Thoracic aorta (tissue), 2 donors: ENCODE data around the gene STAT1. TPM values are rescaled to one million over a fixed set of nuclear protein-coding genes. Genes with fewer than 3 reads are reported as not detected.

Experiments
- ATAC-seq: fragments of 150-250 bp; one replicate; pipeline ENCODE4 v1.8.0; 2017; ENCODE audit warnings: low read depth; ENCODE audit not compliant: insufficient number of reproducible peaks, low FRiP score
- DNase-seq: peaks from one replicate; pipeline ENCODE4 v3.0.0-alpha.2; 2020; ENCODE audit warnings: low spot score
- H3K27ac ChIP-seq, 2 donors: fragments of 200-600 bp; sonication (generic); 1 replicate in 1 of 2; 2 replicates in 1 of 2; pipeline ENCODE4 v1.5.1; 2016; ENCODE audit warnings: mild to moderate bottlenecking in 2 of 2, moderate library complexity in 2 of 2
- H3K27me3 ChIP-seq: fragments of 200-600 bp; sonication (generic); replicated peaks from 2 replicates; pipeline ENCODE4 v1.6.0; 2016; ENCODE audit warnings: mild to moderate bottlenecking; ENCODE audit not compliant: insufficient read depth
- H3K36me3 ChIP-seq: fragments of 200-600 bp; sonication (generic); one replicate; pipeline ENCODE4 v1.5.1; 2016
- H3K4me1 ChIP-seq, 2 donors: fragments of 200-600 bp; sonication (generic); 1 replicate in 1 of 2; 2 replicates in 1 of 2; pipeline versions ENCODE4 v1.5.1 to v1.6.0; 2016; ENCODE audit warnings: low read depth in 2 of 2, mild to moderate bottlenecking in 1 of 2; ENCODE audit not compliant: control insufficient read depth in 1 of 2
- H3K4me3 ChIP-seq: fragments of 200-600 bp; sonication (generic); 2 replicates; pipeline ENCODE4 v1.5.1; 2016; ENCODE audit warnings: mild to moderate bottlenecking
- H3K9me3 ChIP-seq: fragments of 200-600 bp; sonication (generic); 2 replicates; pipeline ENCODE4 v1.5.1; 2016
- CTCF ChIP-seq: fragments of 200-600 bp; sonication (generic); IDR thresholded peaks from one replicate; pipeline ENCODE4 v1.5.1; 2019; ENCODE audit warnings: antibody characterized with exemption
- total RNA-seq, 2 donors: library from RNA; depleted of rRNA; stranded (reverse); fragments of >200 nt; gene quantifications; one replicate each; pipeline versions ENCODE4 v1.1.0 to v1.2.3, GENCODE V29; 2016

Gene STAT1
- total RNA-seq, 2 donors from 2014 or later = 67.4 to 82.6 TPM

DNA sequence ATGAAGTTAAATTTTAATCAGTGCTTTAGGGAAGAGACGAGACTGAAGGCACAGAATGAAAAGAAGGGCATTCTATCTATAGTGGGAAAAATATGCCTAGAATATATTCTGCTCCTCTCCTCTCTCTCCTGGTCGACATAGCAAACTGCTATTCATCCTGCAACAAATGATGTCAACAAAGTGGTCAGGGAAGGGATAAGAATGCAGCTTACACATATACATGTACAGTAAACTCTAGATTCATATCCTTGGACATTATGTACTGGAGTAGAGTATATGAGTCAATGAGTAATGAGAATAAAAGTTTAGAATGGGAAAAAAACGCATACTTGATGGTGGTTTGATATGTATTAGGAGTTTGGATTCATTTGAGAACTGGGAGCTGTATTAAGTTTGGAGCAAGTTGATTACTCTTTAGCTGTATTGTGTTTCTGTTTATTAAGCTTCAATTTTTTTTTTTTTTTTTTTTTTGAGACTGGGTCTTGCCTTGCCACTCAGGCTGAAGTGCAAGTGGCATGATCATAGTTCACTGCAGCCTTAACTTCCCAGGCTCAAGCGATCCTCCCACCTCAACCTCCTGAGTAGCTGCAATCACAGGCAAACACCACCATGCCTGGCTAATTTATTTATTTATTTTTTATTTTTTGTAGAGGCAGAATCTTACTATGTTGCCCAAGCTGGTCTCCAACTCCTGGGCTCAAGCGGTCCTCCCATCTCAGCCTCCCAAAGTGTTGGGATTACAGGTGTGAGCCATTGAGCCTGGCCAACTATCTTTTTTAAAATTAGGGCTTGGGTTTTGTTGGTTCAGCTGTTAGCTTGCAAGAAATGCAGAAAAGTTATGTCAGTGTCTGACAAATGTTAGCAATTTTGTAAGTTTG lies 53.8 kb downstream of the STAT1 start:
- no peak for TF ChIP-seq CTCF
- H3K36me3 ChIP-seq = peaks cover 7% of the 10 kb centered on the region
- ATAC-seq (no peak), DNase-seq (no peak)
- peaks cover 3 to 13% of the 10 kb centered on the region in 2 donors for H3K4me1 ChIP-seq
- H3K27me3 ChIP-seq = no peaks in the 10 kb centered on the region
- H3K9me3 ChIP-seq = peaks cover 3% of the 10 kb centered on the region
- H3K27ac ChIP-seq = no peak overlapping the region
- H3K4me3 ChIP-seq = no peak overlapping the region

DNA sequence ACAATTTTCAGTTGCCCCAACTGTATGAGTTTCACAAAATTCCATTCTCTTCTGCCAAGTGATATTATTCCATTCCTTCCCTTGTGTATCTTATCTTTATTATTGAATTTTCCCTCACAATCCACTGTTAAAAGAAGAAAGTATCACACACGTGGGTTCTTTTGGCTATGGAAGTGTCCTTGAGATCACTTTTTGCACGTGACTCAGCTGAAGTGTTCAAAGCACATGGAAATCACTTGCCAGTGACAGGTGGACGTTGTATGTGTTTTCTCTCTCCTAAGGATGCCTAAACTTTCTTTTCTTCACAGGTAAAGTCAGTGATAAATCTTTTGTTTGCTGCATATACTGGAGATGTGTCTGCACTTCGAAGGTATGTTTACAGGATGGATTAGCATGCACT lies 60.7 kb downstream of the STAT1 start:
- ATAC-seq (no peak), DNase-seq (no peak)
- TF ChIP-seq CTCF = no peak
- Histone ChIP-seq H3K27ac (no peak overlapping the region), H3K27me3 (no peaks in the 10 kb centered on the region), H3K4me3 (no peak overlapping the region), H3K9me3 (peaks cover 3% of the 10 kb centered on the region), H3K36me3 (peaks cover 4% of the 10 kb centered on the region), H3K4me1 (peaks cover 7 to 17% of the 10 kb centered on the region in 2 donors)

DNA sequence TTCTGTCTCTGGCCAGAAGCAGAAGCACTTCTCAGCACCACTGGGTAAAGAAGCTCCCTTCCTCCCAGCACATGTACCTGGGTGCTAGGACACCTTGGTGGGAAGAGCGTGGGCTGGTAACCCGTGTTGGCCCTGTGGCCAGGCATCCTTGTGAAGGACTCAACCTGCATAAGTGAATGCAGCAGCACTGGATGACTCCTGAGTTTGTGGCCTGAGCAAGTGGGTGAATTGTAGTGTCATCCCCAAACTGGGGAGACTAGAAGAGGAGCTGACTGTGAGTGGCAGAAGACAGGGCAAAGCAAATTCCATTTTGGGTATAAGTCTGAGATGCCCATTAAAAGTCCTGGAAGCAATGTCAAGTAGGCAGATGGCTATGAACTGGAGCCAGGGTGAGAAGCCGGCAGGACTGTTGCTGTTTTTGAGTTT lies 63.4 kb downstream of the STAT1 start:
- no peaks in the 10 kb centered on the region for H3K36me3 ChIP-seq
- no peaks in the 10 kb centered on the region for H3K27me3 ChIP-seq
- peaks cover 27 to 43% of the 10 kb centered on the region in 2 donors for H3K4me1 ChIP-seq
- H3K9me3 ChIP-seq = no peaks in the 10 kb centered on the region
- H3K4me3 ChIP-seq = no peak overlapping the region
- peak overlapping the region in 1 of 2 donors; percentile 20 for H3K27ac ChIP-seq
- no peak for DNase-seq
- no peak for TF ChIP-seq CTCF
- no peak for ATAC-seq

DNA sequence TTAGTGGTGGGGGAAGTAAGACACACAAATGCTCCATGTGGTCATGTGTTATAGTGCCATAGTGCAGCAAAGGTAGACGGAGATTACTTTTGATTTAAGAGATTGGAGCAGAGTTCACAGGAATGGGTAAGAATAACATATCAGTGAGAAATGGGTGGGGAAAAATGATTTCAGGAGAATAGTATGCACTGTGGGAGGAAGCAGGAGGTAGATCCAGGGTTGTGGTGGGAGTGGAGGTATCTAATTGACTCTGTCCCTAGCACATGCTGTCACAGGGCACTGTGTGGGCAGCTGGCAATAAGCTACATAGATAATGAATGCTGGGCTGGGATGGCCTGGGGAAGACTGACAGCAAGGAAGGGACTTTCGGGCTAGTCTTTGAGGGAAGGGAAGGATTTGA lies 65.3 kb downstream of the STAT1 start:
- Histone ChIP-seq H3K4me1 (peaks cover 27 to 43% of the 10 kb centered on the region in 2 donors), H3K36me3 (no peaks in the 10 kb centered on the region), H3K9me3 (no peaks in the 10 kb centered on the region), H3K27me3 (no peaks in the 10 kb centered on the region), H3K27ac (peak overlapping the region; percentile 19 to 67), H3K4me3 (no peak overlapping the region)
- ATAC-seq (no peak), DNase-seq (no peak)
- no peak for TF ChIP-seq CTCF

- Histone ChIP-seq H3K9me3 (no peaks in the 10 kb centered on the region), H3K27ac (peak overlapping the region; percentile 19 to 67), H3K4me3 (peak overlapping the region; percentile 14), H3K27me3 (no peaks in the 10 kb centered on the region), H3K4me1 (peaks cover 27 to 36% of the 10 kb centered on the region in 2 donors), H3K36me3 (no peaks in the 10 kb centered on the region)
- no peak for TF ChIP-seq CTCF
- ATAC-seq (no peak), DNase-seq (no peak)
Observed at GRCh38 chr2:190947711-190948251, 66.2 kb downstream of the STAT1 start.
